ENCODE data around the gene ACSF3.
"Not testable (repeated sequence)": the region's sequence is repeated elsewhere in the genome, so short reads cannot be mapped to it uniquely, and the experiment has no call there.

The ACSF3 gene

DNA sequence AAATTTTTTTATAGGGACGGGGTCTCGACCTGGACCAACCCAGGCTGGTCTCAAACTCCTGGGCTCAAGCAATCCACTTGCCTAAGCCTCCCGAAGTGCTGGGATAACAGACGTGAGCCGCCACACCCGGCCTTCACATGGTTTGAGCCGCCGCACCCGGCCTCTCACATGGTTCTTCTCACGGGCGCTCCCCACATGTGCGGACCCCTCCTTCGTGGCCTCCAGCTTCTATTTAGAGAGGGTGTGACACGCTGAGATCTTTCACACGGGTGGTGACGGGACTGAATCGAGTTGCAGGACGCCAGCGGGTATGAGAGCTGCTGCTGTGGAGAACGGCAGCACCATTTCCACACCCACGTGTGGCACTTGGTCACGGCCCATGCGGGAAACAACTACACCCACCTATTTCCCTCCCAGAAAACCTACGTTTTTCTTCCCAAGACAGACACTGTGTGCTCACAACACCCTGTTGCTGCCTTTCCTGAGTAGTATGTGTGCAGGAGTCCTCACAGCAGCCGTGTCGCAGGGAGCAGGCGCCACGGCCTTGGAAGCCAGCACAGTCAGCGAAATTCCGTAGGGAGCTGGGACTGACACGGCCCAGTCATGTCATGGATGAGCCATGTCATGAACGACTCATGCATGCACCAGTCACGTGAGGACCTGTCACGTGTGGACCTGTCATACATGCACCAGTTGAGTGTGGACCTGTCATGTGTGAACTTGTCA lies 20.1 kb upstream of the ACSF3 start:
- DNase-seq: no peak

- not testable (repeated sequence) for DNase-seq
These were observed 19.5 kb upstream of the ACSF3 start for GRCh38 chr16:89074072-89074674.

GRCh38 chr16:89074803-89075688 lies 18.6 kb upstream of the ACSF3 start:
- DNase-seq: no peak

DNA sequence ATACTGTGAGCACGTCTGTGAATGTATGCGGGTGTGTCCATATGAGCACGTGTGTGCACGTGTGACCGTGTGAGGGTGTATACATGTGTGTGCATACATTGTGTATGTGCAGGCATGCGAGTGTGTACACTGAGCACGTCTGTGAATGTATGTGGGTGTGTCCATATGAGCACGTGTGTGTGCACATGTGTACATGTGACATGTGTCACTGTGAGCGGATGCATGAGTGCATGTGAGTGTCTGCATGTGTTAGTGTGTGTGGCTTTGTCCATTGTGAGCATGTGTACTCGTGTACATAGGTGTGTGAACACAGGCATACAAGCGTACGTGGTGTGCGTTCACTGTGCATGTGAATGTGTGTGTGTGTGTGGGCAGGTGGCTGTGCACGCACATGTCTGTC lies 17.5 kb upstream of the ACSF3 start:
- DNase-seq: no peak

DNA sequence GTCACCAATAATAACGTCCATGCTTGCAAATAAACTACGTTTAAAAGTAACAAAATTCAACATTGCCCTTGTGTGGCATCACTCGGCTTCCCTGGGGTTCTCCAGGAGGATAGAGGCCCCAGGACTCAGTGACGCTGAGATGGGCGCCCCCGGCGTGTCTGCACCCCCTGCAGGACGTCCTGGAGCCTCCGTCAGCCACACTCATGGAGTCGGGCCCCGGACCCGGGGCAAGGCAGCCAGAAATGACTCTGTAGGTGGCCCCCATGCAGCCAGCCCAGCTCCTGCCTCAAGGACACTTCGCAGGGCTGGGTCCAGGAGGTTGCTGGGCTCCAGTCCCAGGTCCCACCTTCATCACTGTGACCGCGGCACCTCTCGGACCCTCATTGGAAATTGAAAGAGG lies 16.6 kb upstream of the ACSF3 start:
- DNase-seq: no peak

- DNase-seq: no peak
These were observed 15.5 kb upstream of the ACSF3 start for GRCh38 chr16:89078172-89078571.

DNA sequence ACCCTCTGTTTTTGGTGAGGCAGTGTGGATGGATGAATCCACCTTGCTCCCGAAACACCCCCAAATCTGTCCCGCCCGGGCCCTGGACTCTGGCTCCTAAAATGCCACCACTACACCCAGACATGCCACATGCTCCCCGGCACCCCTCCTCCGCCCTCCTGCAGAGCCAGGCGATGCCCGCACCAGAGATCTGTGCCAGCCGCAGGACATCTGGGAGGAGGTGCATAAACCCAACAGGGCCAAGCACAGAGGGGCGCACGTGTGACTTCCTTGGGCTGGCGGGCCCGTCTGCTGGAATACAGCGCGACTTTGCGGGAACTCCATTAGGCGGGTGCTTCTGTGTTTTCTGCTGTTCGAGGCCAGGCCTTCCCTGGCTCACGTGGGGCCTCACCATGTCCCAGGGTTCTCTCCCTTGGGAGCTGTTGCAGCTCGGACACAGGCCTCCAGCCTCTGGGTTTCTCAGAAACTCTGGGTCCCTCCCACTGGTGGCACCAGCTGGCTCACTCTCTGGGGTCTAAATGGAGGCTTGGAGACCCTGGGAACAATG lies 14.1 kb upstream of the ACSF3 start:
- no peak for DNase-seq

DNA sequence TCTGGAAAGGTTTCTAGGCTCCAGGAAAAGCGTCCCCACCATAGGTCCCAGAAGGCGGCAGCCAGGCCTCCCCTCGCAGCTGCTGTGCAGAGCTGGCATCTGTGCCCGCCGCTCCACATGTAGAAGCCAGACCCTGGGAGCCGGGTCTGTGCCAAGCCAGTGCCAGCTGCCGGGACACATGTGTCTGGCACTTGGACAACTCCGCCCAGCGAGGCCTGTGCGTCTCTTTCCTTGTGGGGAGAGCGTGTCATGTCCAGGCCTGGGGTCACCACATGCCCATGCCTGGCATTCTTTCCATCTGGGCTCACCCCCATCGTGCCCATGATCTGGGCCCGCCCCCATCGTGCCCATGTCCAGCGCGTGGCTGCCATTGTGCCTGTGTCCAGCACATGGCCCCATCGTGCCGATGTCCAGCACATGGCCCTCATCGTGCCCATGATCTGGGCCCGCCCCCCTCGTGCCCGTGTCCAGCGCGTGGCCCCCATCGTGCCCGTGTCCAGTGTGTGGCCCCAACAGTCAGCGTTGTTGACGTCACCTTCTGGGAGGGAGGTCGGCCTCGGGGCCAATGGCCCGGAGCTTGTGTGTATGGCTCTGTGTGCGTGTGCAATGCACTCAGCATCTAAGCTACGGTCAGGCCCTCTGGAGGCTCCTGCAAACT lies 13.3 kb upstream of the ACSF3 start:
- DNase-seq: no peak

GRCh38 chr16:89081556-89081955 lies 12.1 kb upstream of the ACSF3 start:
- DNase-seq: no peak

- DNase-seq: no peak
These were observed 9.2 kb upstream of the ACSF3 start for GRCh38 chr16:89084411-89084810.

- DNase-seq: no peak
These were observed 8.6 kb upstream of the ACSF3 start for GRCh38 chr16:89084814-89085612.

DNA sequence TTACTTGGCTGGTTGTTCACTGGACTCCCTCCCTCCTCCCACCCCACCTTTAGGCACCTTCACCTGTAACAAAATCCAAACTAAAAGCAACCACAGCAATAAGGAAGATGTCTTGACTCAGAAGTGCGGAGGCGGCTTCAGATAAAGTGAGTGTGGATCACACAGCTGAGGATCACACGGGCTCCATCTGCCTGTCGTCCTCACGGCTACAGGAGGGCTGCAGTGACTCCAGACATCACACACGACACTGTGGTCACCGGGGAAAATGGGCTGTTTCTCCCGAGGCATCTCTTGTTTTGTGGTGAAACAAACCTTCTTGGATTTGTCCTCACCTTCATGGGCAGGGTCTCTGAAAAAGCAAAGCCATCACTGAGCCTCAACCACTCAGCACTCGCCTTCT lies 7.9 kb upstream of the ACSF3 start:
- no peak for DNase-seq

DNA sequence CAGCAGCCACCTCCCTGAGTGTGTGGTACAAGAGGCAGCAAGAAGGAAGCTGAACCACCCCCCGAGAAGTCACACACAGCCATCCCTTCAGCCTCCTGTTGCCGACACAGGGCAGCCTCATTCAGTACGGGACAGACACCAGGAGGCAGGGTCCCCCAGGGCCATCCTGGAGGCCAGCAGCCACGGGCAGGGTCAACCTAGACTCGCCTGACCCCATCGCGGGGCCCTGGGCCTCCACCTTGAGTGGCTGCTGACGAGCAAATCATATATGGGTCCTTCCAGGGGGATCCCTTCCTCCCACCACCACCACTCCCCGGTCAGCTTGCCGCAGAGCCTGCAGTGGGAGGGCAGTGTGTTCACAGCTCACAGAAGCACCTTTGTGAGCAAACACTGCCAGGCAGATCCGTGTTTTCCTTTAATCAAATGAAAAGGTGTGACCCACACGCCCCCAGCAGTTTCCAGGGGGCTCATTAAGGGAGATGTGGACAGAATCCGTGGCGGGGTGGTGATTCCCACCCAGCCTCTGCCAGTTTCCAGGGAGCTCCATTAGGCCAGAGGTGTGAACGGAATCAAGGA lies 5.6 kb upstream of the ACSF3 start:
- DNase-seq: no peak

- no peak for DNase-seq
These were observed 4.5 kb upstream of the ACSF3 start for GRCh38 chr16:89089120-89089519.

DNA sequence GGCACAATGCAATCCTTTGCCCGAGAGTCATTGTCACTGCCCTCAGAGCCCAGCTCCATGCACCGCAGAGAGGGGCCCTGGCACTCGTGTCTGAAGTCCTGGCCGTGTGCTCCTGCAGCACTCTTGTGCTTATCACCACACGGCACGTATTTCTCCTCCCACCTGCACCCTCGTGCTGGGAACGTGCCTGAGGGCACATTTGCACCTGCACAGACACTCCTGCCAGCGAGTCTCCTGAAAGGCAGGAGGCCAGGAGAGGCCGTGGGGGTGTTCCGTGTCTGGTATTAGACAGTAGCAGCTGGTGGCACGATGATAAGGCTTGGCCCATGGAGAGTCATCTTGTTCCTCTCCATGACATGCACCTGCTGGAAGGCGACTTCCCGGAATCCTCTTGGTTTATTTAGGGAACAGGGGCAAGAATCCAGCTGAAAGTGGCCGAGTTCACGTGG lies 3.4 kb upstream of the ACSF3 start:
- DNase-seq: no peak

GRCh38 chr16:89090669-89091426 lies 2.8 kb upstream of the ACSF3 start:
- no peak for DNase-seq

GRCh38 chr16:89092013-89092412 lies 1.6 kb upstream of the ACSF3 start:
- no peak for DNase-seq

DNA sequence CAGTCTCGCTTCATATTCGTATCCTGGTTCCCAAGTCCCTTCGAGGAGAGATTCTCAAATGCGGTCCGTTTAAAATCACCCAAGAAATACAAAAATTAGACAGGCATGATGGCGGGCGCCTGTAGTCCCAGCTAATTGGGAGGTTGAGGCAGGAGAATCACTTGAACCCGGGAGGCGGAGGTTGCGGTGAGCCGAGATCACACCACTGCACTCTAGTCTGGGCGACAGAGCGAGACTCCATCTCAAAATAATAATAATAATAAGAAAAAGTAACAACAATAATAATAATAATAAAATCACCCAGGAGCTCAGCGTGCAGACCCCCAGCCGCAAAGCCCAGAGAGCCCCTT lies 425 bp upstream of the ACSF3 start:
- DNase-seq: not testable (repeated sequence)

DNA sequence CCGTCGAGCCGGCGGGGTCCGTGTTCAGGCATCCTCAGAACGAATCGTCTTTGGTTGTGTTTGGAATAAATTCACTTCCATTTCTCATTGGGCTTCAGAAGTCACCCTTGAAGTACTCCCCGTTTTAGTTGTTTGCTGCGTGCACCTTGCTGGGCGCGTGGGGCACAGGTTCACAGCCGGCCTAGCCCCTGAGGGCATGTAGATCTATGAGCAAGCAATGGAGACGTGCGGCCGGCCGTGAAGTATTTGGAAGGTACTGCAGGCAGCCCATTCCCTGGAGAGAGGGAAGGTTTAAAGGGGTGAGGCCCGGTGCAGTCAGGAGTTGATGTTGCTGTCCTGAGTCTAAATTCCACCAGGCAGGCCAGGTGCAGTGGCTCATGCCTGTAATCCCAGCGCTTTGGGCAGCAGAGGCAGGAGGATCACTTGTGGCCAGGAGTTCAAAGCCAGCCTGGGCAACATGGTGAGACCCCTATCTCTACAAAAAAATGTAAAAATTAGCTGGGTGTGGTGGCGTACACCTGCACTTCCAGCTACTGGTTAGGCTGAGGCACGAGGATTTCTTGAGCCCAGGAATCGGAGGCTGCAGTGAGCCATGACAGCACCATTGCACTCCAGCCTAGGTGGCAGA lies 714 bp downstream of the ACSF3 start:
- peak; percentile 8 for DNase-seq

- DNase-seq: no peak
These were observed 1.2 kb downstream of the ACSF3 start for GRCh38 chr16:89094880-89095258.

Data from fibroblast of skin of back (primary cell).